Mesothelial cell of epicardium (in vitro differentiated cells): Measurements from ENCODE around the gene SKIL. TPM values are rescaled to one million over a fixed set of nuclear protein-coding genes. Genes with fewer than 3 reads are reported as not detected.

Source experiments
- DNase-seq, 2 experiments: peaks; one replicate each; pipeline ENCODE4 v3.0.0; 2021; ENCODE audit warnings: low spot score in 2 of 2; ENCODE audit not compliant: unreplicated experiment in 2 of 2
- H3K27ac Mint-ChIP-seq: 2 replicates; pipeline ENCODE4 v1.8.0; 2021; ENCODE audit warnings: mixed read lengths
- H3K27me3 Mint-ChIP-seq: 2 replicates; pipeline ENCODE4 v1.8.0; 2021; ENCODE audit warnings: low read depth, mixed read lengths
- H3K36me3 Mint-ChIP-seq: 2 replicates; pipeline ENCODE4 v1.8.0; 2021; ENCODE audit warnings: mixed read lengths
- H3K4me1 Mint-ChIP-seq: 2 replicates; pipeline ENCODE4 v1.8.0; 2021; ENCODE audit warnings: mixed read lengths
- H3K4me3 Mint-ChIP-seq: 2 replicates; pipeline ENCODE4 v1.8.0; 2021; ENCODE audit warnings: mild to moderate bottlenecking, moderate library complexity, mixed read lengths
- H3K9me3 Mint-ChIP-seq: 2 replicates; pipeline ENCODE4 v1.8.0; 2021; ENCODE audit warnings: mixed read lengths
- CTCF ChIP-seq: fragments of 200-600 bp; sonication (generic); IDR thresholded peaks from one replicate; pipeline ENCODE4 v1.5.0; 2021; ENCODE audit warnings: antibody characterized with exemption; ENCODE audit not compliant: unreplicated experiment
- total RNA-seq: library from RNA; stranded (reverse); gene quantifications from 3 replicates; pipeline ENCODE4 v1.2.1, GENCODE V29; 2021

The SKIL gene
- total RNA-seq, 1 donor from 2014 or later = 328 TPM

- Mint-ChIP-seq H3K4me3 (no peak overlapping the region), H3K27ac (peak overlapping the region; percentile 2), H3K4me1 (no peaks in the 10 kb centered on the region), H3K27me3 (no peaks in the 10 kb centered on the region), H3K9me3 (peaks cover 4% of the 10 kb centered on the region), H3K36me3 (peaks cover 24% of the 10 kb centered on the region)
- DNase-seq = no peak
- TF ChIP-seq CTCF = no peak
Measured at GRCh38 chr3:170397685-170398084, 40.2 kb downstream of the SKIL start.

DNA sequence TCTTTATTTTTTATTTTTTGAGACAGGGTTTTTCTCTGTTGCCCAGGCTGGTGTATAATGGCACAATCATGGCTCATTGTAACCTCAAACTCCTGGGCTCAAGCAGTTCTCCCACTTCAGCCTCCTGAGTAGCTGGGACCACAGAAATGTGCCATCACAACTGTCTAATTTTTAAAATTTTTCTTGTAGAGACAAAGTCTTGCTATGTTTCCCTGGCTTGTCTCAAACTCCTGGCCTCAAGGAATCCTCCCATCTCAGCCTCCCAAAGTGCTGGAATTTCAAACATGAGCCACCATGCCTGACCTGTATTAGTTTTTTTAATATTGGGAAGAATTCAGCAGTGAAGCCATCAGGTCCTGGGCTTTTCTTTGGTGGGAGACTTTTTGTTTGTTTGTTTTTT, 47.6 kb downstream of the SKIL start:
- TF ChIP-seq CTCF = no peak
- H3K36me3 Mint-ChIP-seq = peaks cover 6% of the 10 kb centered on the region
- no peaks in the 10 kb centered on the region for H3K27me3 Mint-ChIP-seq
- no peak overlapping the region for H3K4me3 Mint-ChIP-seq
- no peaks in the 10 kb centered on the region for H3K4me1 Mint-ChIP-seq
- DNase-seq = no peak
- H3K27ac Mint-ChIP-seq = no peak overlapping the region
- H3K9me3 Mint-ChIP-seq = peaks cover 11% of the 10 kb centered on the region

DNA sequence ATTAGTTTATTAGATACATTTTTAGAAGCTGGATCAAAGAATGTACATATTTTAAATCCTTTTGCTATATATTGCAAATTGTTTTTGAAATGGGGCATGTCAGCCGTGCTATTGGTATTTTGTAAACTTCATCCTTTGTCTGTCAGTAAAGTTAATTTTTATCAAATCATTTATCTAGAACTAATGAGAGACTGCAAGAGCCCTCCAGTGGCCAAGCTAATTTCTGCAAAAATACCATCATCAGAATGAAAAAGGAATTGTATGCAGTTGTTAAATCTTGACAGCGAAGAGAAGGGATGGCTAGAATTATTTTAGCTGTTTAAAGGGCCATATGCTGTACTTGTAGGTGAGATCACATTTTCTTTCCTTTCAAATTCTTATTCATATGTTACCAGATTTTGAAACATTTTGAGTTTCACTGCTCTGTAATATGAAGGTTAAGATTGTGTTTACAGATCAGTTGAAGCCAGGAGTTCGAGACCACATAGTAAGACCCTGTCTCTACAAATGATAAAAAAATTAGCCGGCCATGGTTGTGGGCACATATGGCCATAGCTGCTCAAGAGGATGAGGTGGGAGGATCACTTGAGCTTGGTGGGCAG, 53.0 kb downstream of the SKIL start:
- peaks cover 22% of the 10 kb centered on the region for H3K4me1 Mint-ChIP-seq
- no peaks in the 10 kb centered on the region for H3K27me3 Mint-ChIP-seq
- H3K27ac Mint-ChIP-seq = no peak overlapping the region
- TF ChIP-seq CTCF = peak; percentile 30
- H3K4me3 Mint-ChIP-seq = no peak overlapping the region
- H3K36me3 Mint-ChIP-seq = no peaks in the 10 kb centered on the region
- no peak for DNase-seq
- H3K9me3 Mint-ChIP-seq = peaks cover 2% of the 10 kb centered on the region

GRCh38 chr3:170413291-170413690, 55.8 kb downstream of the SKIL start:
- Mint-ChIP-seq H3K27ac (peak overlapping the region; percentile 27), H3K27me3 (no peaks in the 10 kb centered on the region), H3K4me1 (peaks cover 44% of the 10 kb centered on the region), H3K36me3 (peaks cover 2% of the 10 kb centered on the region), H3K4me3 (no peak overlapping the region), H3K9me3 (no peaks in the 10 kb centered on the region)
- no peak for TF ChIP-seq CTCF
- DNase-seq = no peak

- Mint-ChIP-seq H3K36me3 (peaks cover 4% of the 10 kb centered on the region), H3K9me3 (no peaks in the 10 kb centered on the region), H3K4me3 (no peak overlapping the region), H3K4me1 (peaks cover 45% of the 10 kb centered on the region), H3K27ac (peak overlapping the region; percentile 83), H3K27me3 (no peaks in the 10 kb centered on the region)
- no peak for DNase-seq
- peak; percentile 92 for TF ChIP-seq CTCF
Measured at GRCh38 chr3:170414202-170414663, 56.7 kb downstream of the SKIL start.

DNA sequence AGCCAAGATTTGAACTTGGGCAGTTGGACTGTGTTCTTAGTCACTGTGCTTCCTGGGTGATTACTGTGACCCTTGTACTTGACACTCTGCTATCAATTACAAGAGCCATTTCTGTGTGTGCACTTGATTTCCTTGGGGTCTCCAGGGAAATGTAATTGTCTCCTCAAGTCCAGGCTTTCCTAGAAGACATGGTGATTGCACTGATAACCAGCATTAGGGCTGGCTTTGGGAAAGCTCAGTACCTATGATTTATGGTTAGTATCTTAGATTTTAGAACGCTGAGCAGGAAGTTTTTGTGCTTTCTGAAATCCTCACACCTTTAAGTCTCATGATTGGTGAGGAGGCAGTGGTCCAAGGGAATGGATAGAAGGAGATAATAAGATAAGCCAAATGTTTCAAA, 59.6 kb downstream of the SKIL start:
- Mint-ChIP-seq H3K27ac (peak overlapping the region; percentile 59), H3K27me3 (no peaks in the 10 kb centered on the region), H3K4me1 (peaks cover 63% of the 10 kb centered on the region), H3K36me3 (peaks cover 6% of the 10 kb centered on the region), H3K4me3 (no peak overlapping the region), H3K9me3 (no peaks in the 10 kb centered on the region)
- DNase-seq = no peak
- TF ChIP-seq CTCF = no peak
